ENCODE measurements around the gene SLC6A5.

The SLC6A5 gene

DNA sequence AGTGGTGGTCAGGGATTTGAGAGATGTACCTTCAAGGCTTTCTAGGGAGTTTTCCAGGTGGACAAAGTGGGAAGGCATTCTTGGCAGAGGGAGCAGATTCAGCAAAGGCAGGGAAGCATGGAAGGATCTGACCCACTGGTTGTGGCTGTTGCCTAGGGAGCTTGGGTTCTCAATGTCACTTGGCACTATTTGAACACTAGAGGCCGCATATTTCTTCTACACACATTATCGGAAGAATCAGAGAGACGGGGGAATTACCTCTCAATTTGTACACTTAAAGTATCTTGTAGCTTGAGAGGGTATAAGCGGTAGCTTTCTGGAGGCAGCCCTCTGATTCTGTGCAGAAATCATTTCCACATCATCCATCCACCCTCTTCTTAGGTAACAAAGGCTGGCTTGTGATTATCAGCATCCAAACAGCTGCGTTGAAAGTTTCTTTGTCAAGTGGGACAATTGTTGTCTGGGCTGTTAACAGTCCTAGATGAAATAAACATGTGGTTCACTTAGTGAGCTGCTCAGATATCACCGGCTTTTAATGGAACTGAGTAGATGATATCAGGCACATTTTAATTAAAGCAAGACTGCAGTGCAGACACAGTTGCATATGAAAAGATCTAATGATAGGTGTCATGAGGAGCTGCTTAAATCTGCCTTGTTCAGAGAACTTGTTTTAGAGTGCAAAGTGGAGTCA, 72.6 kb downstream of the SLC6A5 start:
- no peak for DNase-seq

DNA sequence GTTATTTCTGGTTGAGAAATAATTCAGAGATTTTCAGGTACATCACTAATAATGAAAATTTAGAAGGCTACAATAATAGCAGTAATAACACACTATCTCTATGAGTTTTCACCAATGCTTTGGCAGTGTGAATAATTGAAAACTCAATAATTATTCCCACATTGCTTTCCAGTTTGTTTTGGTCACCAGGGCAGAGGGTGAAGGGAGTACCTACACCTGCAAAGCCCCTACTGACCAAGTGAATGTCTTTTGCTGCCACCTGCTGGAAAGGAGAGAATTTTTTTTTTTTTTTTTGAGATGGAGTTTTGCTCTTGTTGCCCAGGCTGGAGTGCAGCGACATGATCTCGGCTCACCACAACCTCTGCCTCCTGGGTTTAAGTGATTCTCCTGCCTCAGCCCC, 73.2 kb downstream of the SLC6A5 start:
- no peak for DNase-seq

DNA sequence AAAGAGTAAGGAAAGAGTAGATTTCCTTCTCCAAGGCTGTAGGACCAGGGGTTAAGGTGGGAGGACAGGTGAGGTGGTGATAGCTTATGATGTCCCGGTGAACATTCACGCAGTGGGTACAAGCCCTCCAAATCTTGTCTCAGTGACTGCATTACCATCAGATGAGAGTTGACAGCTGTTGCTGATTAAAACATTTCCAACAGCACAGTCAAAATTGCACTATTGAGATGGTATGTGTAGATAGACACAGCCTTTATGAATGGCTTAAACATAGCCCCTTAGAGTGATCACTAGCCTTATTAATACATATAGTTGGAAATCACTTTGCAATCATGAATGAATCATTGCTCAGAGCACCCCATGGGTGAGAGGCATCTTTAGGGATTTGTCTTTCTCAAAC, 77.2 kb downstream of the SLC6A5 start:
- DNase-seq: no peak

DNA sequence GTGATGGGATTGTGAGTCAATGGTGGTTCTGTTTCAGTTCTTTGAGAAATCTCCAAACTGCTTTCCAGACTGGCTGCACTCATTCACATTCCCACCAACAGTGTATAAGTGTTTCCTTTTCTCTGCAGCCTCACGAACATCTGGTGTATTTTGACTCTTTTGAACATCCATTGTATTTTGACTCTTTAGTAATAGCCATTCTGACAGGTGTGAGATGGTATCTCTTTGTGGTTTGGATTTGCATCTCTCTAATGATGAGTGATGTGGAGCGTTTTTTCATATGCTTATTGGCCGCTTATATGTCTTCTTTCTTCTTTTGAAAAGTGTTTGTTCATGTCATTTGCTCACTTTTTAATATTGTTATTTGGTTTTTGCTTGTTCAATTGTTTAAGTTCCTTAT, 89.4 kb downstream of the SLC6A5 start:
- DNase-seq: no peak

DNA sequence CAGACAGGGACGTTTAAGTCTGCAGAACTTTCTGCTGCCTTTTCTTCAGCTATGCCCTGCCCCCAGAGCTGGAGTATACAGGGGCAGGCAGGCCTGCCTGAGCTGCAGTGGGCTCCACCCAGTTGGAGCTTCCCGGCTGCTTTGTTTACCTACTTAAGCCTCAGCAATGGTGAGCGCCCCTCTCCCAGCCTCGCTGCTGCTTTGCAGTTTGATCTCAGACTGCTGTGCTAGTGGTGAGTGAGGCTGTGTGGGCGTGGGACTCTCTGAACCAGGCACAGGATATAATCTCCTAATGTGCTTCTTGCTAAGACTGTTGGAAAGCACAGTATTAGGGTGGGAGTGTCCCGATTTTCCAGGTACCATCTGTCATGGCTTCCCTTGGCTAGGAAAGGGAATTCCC, 108.5 kb downstream of the SLC6A5 start:
- DNase-seq: no peak
